Esophagus muscularis mucosa (tissue), 4 donors: ENCODE results near the gene TRAF3IP3. TPM values are rescaled to one million over a fixed set of nuclear protein-coding genes. Genes with fewer than 3 reads are reported as not detected.

ENCODE experiments used
- DNase-seq: peaks from one replicate; pipeline ENCODE4 v3.0.0-alpha.2; 2017; ENCODE audit errors: extremely low spot score
- H3K27ac ChIP-seq, 4 donors: fragments of 200-600 bp; sonication (generic); replicated peaks in 1 of 4; 1 replicate in 3 of 4; 2 replicates in 1 of 4; pipeline ENCODE4 v1.5.1; 2016 to 2019; ENCODE audit warnings: mild to moderate bottlenecking in 1 of 4
- H3K27me3 ChIP-seq, 4 donors: fragments of 200-600 bp; sonication (generic); one replicate each; pipeline versions ENCODE4 v1.5.1 to v1.6.0; 2016 to 2019
- H3K36me3 ChIP-seq, 4 donors: fragments of 200-600 bp; sonication (generic); one replicate each; pipeline ENCODE4 v1.5.1; 2016 to 2019
- H3K4me1 ChIP-seq, 4 donors: fragments of 200-600 bp; sonication (generic); one replicate each; pipeline ENCODE4 v1.5.1; 2016 to 2019
- H3K4me3 ChIP-seq, 4 donors: fragments of 200-600 bp; sonication (generic); 1 replicate in 2 of 4; 2 replicates in 2 of 4; pipeline ENCODE4 v1.5.1; 2016 to 2019; ENCODE audit warnings: mild to moderate bottlenecking in 4 of 4, moderate library complexity in 1 of 4
- H3K9me3 ChIP-seq, 4 donors: fragments of 200-600 bp; sonication (generic); 1 replicate in 3 of 4; 2 replicates in 1 of 4; pipeline ENCODE4 v1.5.1; 2016 to 2019
- EP300 ChIP-seq: sonication (generic); formaldehyde crosslinking; IDR thresholded peaks from one replicate; pipeline ENCODE4 v1.6.1; 2017; ENCODE audit warnings: antibody characterized with exemption
- POLR2A ChIP-seq: fragments of 450-650 bp; IDR thresholded peaks from one replicate; pipeline ENCODE4 v1.6.1; 2017; ENCODE audit warnings: antibody characterized with exemption, moderate library complexity, mild to moderate bottlenecking, low read depth
- POLR2AphosphoS5 ChIP-seq, 2 donors: sonication (generic); formaldehyde crosslinking; IDR thresholded peaks; one replicate each; pipeline ENCODE4 v1.6.1; 2017; ENCODE audit warnings: antibody characterized with exemption in 2 of 2
- WGBS: methylation state at CpG from one replicate; pipeline ENCODE4 v1.1.5; 2018; 5-methylcytosine and 5-hydroxymethylcytosine counted together
- intact Hi-C: fragments of 100-400 bp; cut with DNase I; formaldehyde crosslinking; loops from one replicate; pipeline ENCODE4 v1.15.1; 2023
- total RNA-seq, 4 donors: library from RNA; depleted of rRNA; stranded (reverse); fragments of >200 nt; gene quantifications; one replicate each; pipeline versions ENCODE4 v1.1.0 to v1.2.1, GENCODE V29; 2016
- TF ChIP-seq, protein P1 (sequence below), 3 experiments: fragments of 200-600 bp in 2 of 3; fragments of 450-650 bp in 1 of 3; sonication (generic) in 2 of 3; IDR thresholded peaks; one replicate each; pipeline ENCODE4 v1.5.1; 2017 to 2019; ENCODE audit warnings: antibody characterized with exemption in 3 of 3, mild to moderate bottlenecking in 2 of 3, moderate library complexity in 1 of 3

The TRAF3IP3 gene
- total RNA-seq, 4 donors from 2014 or later: 1.0 to 4.3 (median 2.8) TPM

GRCh38 chr1:209756615-209757445 is 977 bp downstream of the TRAF3IP3 start:
- DNase-seq: no peak
- Histone ChIP-seq H3K4me3 (peak overlapping the region in 3 of 4 donors; percentile 4 to 33 (median 17)), H3K27me3 (no peaks in the 10 kb centered on the region), H3K27ac (peak overlapping the region in 1 of 4 donors; percentile 25), H3K9me3 (no peaks in the 10 kb centered on the region), H3K36me3 (no peaks in the 10 kb centered on the region), H3K4me1 (peaks cover 0 to 6% (median 2%) of the 10 kb centered on the region in 4 donors)
- TF ChIP-seq POLR2AphosphoS5 (IDR thresholded peaks at IDR 0.05) (no peak), EP300 (no peak), POLR2A (no peak)
- TF ChIP-seq, protein P1, sequence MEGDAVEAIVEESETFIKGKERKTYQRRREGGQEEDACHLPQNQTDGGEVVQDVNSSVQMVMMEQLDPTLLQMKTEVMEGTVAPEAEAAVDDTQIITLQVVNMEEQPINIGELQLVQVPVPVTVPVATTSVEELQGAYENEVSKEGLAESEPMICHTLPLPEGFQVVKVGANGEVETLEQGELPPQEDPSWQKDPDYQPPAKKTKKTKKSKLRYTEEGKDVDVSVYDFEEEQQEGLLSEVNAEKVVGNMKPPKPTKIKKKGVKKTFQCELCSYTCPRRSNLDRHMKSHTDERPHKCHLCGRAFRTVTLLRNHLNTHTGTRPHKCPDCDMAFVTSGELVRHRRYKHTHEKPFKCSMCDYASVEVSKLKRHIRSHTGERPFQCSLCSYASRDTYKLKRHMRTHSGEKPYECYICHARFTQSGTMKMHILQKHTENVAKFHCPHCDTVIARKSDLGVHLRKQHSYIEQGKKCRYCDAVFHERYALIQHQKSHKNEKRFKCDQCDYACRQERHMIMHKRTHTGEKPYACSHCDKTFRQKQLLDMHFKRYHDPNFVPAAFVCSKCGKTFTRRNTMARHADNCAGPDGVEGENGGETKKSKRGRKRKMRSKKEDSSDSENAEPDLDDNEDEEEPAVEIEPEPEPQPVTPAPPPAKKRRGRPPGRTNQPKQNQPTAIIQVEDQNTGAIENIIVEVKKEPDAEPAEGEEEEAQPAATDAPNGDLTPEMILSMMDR (IDR thresholded peaks at IDR 0.05): no peak
- 79% methylated on average over 4 of the region's 5 CpGs for WGBS
- intact Hi-C loops: no loop called here

GRCh38 chr1:209758400-209758799 is 2.5 kb downstream of the TRAF3IP3 start:
- no peak for DNase-seq
- 72% methylated on average over 3 of the region's 3 CpGs for WGBS
- H3K4me3 ChIP-seq: no peak overlapping the region
- no peaks in the 10 kb centered on the region for H3K9me3 ChIP-seq
- TF ChIP-seq EP300: no peak
- H3K27ac ChIP-seq: no peak overlapping the region
- H3K4me1 ChIP-seq: peaks cover 0 to 6% (median 2%) of the 10 kb centered on the region in 4 donors
- no peaks in the 10 kb centered on the region for H3K27me3 ChIP-seq
- H3K36me3 ChIP-seq: no peaks in the 10 kb centered on the region
- intact Hi-C loops: no loop called here

DNA sequence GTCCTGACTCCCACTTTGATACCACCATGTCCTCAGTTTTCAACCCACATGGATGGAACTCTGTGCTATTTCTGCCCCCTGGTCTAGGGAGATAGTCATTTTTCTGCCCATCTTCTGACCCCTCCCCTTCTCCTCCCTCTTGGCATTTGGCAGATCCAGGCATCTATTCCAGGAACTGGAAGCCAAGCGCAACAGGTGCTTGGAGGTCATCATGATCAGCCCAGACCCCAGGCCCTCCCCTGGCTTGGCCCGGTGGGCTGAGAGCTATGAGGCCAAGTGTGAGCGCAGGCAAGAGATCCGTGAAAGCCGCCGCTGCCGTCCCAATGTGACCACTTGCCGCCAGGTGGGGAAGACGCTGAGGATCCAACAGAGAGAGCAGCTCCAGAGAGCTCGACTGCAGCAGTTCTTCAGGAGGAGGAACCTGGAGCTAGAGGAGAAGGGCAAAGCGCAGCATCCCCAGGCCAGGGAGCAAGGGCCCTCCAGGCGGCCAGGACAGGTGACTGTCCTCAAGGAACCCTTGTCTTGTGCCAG is 4.0 kb downstream of the TRAF3IP3 start:
- intact Hi-C loops: no loop called here
- no peak for TF ChIP-seq POLR2AphosphoS5 (IDR thresholded peaks at IDR 0.05)
- TF ChIP-seq POLR2A: no peak
- TF ChIP-seq, protein P1 (IDR thresholded peaks at IDR 0.05): no peak
- TF ChIP-seq EP300: no peak
- Histone ChIP-seq H3K9me3 (no peaks in the 10 kb centered on the region), H3K36me3 (no peaks in the 10 kb centered on the region), H3K4me1 (peaks cover 0 to 6% (median 2%) of the 10 kb centered on the region in 4 donors), H3K27ac (no peak overlapping the region), H3K27me3 (no peaks in the 10 kb centered on the region), H3K4me3 (no peak overlapping the region)
- WGBS: 87% methylated on average over 8 of the region's 12 CpGs
- no peak for DNase-seq

DNA sequence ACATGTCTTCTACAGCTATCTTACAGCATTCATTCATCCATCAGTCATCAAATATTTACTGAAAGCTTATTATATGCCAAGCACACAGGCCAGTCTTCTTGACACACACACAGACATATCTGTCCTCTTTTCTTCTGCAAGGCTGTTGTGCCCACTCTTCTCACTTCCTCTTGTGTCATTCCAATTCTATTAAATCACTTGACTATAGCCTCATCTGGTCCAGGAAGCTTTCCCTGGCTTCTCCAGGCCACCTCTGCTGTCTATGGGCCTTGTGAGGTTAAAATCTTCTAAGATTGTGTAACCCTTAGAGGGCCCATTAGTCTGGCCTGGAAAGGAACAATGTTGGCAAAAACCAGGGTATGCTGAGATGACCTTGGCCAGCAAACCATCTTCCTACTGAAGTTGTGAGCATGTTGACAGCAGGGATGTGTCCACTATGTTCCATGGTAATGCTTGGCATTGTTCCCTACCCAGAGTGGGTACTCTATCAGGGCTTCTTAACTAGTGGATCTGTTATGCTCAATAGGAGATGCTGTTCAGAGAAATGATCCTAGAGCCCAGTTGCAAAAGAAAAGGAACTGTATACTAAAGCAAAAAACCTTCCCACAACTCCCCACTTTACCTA is 5.3 kb downstream of the TRAF3IP3 start:
- H3K9me3 ChIP-seq: no peaks in the 10 kb centered on the region
- H3K4me3 ChIP-seq: no peak overlapping the region
- H3K36me3 ChIP-seq: no peaks in the 10 kb centered on the region
- no peak for DNase-seq
- no peaks in the 10 kb centered on the region for H3K27me3 ChIP-seq
- TF ChIP-seq POLR2AphosphoS5 (IDR thresholded peaks at IDR 0.05) (no peak), POLR2A (no peak), EP300 (no peak)
- TF ChIP-seq, protein P1 (IDR thresholded peaks at IDR 0.05): no peak
- no peak overlapping the region for H3K27ac ChIP-seq
- peaks cover 0 to 6% (median 2%) of the 10 kb centered on the region in 4 donors for H3K4me1 ChIP-seq
- intact Hi-C loops: no loop called here

- H3K9me3 ChIP-seq: no peaks in the 10 kb centered on the region
- 66% methylated on average over 2 of the region's 2 CpGs for WGBS
- TF ChIP-seq, protein P1 (IDR thresholded peaks at IDR 0.05): no peak
- TF ChIP-seq POLR2A (no peak), EP300 (no peak), POLR2AphosphoS5 (IDR thresholded peaks at IDR 0.05) (no peak)
- intact Hi-C loops: no loop called here
- H3K4me1 ChIP-seq: peaks cover 23 to 40% (median 29%) of the 10 kb centered on the region in 4 donors
- DNase-seq: no peak
- no peaks in the 10 kb centered on the region for H3K27me3 ChIP-seq
- H3K4me3 ChIP-seq: no peak overlapping the region
- H3K27ac ChIP-seq: no peak overlapping the region
- no peaks in the 10 kb centered on the region for H3K36me3 ChIP-seq
Observed at GRCh38 chr1:209766051-209766450, 10.2 kb downstream of the TRAF3IP3 start.
